GM19438 (cell line): ENCODE results near the gene HDGFL2.

Experiments used
- ATAC-seq: cut with Tn5 transposase; IDR thresholded peaks from one replicate; pipeline ENCODE4 v1.9.1; 2021; ENCODE audit warnings: low read depth; ENCODE audit not compliant: unreplicated experiment

HDGFL2 gene

DNA sequence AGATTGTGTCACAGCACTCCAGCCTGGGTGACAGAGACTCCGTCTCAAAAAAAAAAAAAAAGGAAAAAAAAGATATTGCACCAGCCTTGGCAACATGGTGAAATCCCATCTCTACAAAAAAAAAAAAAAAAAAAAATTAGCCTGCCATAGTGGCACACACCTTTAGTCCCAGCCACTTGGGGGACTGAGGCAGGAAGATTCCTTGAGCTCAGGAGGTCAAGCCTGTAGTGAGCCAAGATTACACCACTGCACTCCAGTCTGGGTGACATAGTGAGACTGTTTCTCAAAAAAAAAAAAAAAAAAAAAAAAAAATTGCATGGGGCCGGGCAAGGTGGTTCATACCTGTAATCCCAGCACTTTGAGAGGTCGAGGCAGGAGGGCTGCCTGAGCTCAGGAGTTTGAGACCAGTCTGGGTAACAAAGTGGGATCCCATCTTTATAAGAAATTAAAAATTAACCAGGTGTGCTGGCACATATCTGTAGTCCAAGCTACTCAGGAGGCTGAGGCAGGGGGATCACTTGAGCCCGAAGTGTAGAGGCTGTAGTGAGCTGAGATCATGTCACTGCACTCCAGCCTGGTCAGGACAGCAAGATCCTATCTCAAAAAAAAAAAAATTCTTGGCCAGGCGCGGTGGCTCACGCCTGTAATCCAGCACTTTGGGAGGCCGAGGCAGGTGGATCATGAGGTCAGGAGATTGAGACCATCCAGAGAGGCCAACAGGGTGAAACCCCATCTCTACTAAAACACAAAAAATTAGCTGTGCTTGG is 7.1 kb upstream of the HDGFL2 start:
- ATAC-seq = no peak

DNA sequence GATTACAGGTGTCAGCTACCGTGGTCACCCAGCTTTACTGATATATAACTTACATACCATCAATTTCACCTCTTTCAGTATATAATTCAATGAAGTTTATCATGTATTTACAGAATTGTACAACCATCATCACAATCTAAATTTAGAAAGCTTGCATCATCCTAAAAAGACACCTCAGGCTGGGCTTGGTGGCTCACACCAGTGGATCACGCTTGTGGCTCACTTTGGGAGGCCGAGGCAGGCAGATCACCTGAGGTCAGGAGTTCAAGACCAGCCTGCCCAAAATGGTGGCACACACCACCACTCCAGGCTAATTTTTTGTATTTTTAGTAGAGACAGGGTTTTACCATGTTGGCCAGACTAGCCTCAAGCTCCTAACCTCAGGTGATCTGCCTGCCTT is 4.3 kb upstream of the HDGFL2 start:
- ATAC-seq = no peak

- ATAC-seq = peak; percentile 78
Measured at GRCh38 chr19:4471403-4472173, 509 bp upstream of the HDGFL2 start.

GRCh38 chr19:4473011-4473762 is 1.1 kb downstream of the HDGFL2 start:
- ATAC-seq = no peak

GRCh38 chr19:4473763-4474513 is 1.8 kb downstream of the HDGFL2 start:
- no peak for ATAC-seq

- no peak for ATAC-seq
Measured at GRCh38 chr19:4474514-4475022, 2.5 kb downstream of the HDGFL2 start.

DNA sequence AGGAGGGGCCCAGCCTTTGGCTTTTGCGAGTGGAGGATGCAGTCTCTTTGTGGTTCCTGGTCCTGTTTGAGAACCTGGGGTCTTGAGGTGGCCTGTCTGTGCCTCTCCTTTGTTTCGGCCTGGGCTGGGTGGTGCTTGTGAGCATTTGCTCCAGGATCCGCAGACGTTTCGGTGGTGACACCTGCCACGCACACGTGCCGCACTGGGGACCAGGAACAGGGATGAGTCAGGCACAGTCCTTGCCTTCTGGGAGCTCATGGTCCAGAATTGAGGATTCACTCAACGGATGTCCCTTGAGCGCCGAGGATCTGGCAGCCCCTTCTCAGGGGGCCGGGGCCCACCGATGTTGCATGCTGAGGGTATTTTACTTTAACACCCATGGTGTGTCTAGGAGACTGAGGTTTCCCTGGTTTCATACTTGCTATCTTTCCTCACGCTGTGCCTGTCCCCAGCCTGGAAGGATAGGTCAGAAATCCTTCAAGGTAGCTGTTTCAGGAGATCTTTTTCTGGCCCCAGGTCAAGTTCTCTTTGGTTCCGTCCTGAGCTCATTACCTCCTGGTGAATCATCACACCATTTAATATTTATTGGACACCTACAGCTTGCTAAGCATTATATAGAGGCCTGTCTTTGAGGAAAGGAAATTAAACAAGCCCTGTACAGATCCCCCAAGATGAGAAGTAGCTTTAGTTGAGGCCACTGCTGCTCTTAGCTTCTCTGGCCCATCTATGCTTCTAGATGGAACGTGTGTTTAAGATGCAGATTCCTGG is 5.1 kb downstream of the HDGFL2 start:
- no peak for ATAC-seq

- no peak for ATAC-seq
Measured at GRCh38 chr19:4482721-4483364, 10.7 kb downstream of the HDGFL2 start.

GRCh38 chr19:4483385-4483784 is 11.3 kb downstream of the HDGFL2 start:
- ATAC-seq = no peak

GRCh38 chr19:4487572-4487971 is 15.5 kb downstream of the HDGFL2 start:
- ATAC-seq = no peak

DNA sequence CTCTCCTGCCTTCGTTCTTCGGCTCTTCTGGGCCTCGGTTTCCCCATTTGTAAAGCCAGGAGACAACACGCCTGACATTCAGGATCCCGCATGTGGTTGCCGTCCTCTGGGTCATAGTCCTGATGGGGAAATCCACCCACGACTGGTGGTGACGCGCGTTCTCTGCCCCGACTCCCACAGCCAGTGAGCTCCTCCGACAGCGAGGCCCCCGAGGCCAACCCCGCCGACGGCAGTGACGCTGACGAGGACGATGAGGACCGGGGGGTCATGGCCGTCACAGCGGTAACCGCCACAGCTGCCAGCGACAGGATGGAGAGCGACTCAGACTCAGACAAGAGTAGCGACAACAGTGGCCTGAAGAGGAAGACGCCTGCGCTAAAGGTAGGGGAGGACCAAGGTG is 16.4 kb downstream of the HDGFL2 start:
- ATAC-seq = no peak

DNA sequence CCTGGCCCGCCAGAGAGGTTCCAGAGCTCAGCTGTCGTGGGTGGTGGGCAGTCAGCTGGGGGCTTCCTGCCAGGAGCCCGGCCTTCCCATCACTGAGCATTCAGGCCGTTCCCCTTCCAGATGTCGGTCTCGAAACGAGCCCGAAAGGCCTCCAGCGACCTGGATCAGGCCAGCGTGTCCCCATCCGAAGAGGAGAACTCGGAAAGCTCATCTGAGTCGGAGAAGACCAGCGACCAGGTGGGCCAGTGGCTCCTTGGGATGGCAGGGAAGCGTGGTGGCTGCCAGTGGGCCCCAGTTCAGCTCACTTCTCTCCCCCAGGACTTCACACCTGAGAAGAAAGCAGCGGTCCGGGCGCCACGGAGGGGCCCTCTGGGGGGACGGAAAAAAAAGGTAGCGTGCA is 19.3 kb downstream of the HDGFL2 start:
- ATAC-seq = no peak

DNA sequence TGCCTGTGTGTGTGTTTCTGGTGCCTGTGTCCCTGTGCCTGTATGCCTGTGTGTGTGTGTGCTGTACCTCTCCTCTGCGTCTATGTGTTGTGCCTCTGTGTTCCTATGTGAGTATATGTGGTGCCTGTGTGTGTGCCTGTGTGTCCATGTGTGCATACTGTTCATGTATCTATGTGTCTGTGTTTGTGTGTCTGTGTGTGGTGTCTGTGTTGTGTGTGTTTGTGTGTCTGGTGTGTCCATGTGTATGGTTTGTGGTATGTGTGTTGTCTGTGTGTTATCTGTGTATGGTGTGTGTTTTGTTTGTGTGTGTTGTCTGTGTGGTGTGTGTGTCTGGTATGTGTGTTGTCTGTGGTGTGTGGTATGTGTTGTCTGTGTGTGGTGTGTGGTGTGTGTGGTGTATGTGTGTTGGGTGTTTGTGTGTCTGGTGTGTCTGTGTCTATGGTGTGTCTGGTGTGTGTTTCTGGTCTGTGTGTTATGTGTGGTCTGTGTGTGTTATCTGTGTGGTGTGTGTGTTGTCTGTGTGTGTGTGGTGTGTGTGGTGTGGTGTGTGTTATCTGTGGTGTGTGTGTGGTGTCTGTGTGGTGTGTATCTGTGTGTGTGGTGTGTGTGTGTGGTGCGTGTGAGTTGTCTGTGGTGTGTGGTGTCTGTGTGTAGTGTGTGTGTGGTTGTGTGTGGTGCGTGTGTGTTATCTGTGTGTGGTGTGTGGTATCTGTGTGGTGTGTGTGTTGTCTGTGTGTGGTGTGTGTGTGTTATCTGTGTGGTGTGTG is 20.4 kb downstream of the HDGFL2 start:
- no peak for ATAC-seq

DNA sequence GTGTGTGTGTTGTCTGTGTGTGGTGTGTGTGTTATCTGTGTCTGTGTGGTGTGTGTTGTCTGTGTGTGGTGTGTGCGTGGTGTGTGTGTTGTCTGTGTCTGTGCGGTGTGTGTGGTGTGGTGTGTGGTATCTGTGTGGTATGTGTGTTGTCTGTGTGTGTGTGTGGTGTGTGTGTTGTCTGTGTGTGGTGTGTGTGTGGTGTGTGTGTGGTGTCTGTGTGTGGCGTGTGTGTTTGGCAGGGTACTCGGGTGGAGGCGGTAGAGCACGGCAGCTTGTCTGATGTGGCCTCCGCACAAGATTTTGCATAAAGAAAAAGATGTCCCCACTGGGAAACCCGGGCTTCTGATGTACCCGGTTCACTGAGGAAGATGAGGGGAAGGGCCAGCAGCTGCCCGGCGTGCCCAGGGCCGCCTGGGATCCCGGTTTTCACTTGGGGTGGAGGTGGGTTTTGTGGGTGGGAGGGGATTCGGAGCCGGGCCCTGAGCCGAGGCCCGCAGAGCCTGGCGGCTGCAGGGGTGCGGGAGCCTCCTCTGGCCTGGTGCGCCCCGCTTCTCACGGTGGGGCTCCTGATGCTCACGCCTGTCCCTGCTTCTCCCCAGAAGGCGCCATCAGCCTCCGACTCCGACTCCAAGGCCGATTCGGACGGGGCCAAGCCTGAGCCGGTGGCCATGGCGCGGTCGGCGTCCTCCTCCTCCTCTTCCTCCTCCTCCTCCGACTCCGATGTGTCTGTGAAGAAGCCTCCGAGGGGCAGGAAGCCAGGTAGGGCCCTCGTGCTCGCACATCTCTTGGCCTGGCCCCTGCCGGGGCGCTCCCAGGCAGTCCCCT is 21.2 kb downstream of the HDGFL2 start:
- ATAC-seq = no peak

- no peak for ATAC-seq
Measured at GRCh38 chr19:4493929-4494690, 22.0 kb downstream of the HDGFL2 start.

- no peak for ATAC-seq
Measured at GRCh38 chr19:4494691-4495064, 22.6 kb downstream of the HDGFL2 start.

DNA sequence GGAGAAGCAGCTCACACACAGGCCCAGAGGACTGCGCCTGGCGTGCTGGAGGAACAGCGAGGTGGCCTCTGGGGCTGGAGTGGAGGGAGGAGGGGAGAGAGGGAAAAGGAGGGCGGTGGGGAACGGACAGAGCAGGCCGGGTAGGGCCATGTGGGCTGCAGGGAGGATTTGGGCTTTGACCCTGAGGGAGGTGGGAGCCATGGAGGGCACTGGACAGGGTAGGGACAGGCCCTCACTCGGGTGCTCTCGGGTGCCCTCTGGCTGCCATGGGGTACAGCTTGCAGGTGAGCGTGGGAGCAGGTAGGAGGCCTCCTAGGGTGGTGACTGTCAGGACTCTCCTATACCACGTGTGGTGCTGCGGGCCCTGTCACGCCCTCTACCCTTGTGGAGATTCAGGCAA is 23.4 kb downstream of the HDGFL2 start:
- no peak for ATAC-seq
